Endothelial cell of umbilical vein (primary cell): ENCODE data around the gene HMCN1. TPM values are rescaled to one million over a fixed set of nuclear protein-coding genes. Genes with fewer than 3 reads are reported as not detected.
A peak's percentile ranks its signal among the peaks of the same experiment; 100 is the strongest.

Source experiments
- BruUV-seq: library from RNA; stranded (reverse); fragments of 400-500 nt; replicated peaks from 2 replicates; lab custom pipeline; 2021; lab: Mats Ljungman, UMichigan
- CTCF ChIA-PET: fragments of 300-600, 350-600 bp; sonication (Branson Sonifier 250); formaldehyde crosslinking; loops from one replicate; lab custom pipeline; 2021; ENCODE audit warnings: antibody characterized with exemption, inconsistent platforms; lab: Charles Lee
- POLR2A ChIA-PET: fragments of 300-600, 350-600 bp; sonication (Branson Sonifier 250); formaldehyde crosslinking; loops from one replicate; lab custom pipeline; 2021; ENCODE audit warnings: antibody characterized with exemption, inconsistent platforms; lab: Charles Lee
- DNase-seq: peaks from one replicate; pipeline ENCODE4 v3.0.0-alpha.2; 2011; ENCODE audit warnings: low read depth, low spot score
- FAIRE-seq: peaks from 2 replicates; lab custom pipeline; 2011; peaks lifted over from hg19 to GRCh38; lab: Jason Lieb, UNC
- H2AFZ ChIP-seq: 2 replicates; pipeline ENCODE4 v1.6.0; 2012; ENCODE audit warnings: low read depth, low read length, control low read depth, inconsistent platforms
- H3K27ac ChIP-seq: 2 replicates; pipeline ENCODE4 v1.5.1; 2011; ENCODE audit warnings: low read depth, mild to moderate bottlenecking, control low read depth, low read length, moderate library complexity; ENCODE audit not compliant: insufficient read depth
- H3K27me3 ChIP-seq, 2 experiments: 2 replicates each; pipeline versions ENCODE4 v1.6.0 to v1.6.1; 2011; ENCODE audit warnings: low read length in 2 of 2, mixed read lengths in 1 of 2; ENCODE audit not compliant: control insufficient read depth in 2 of 2, insufficient read depth in 2 of 2
- H3K36me3 ChIP-seq, 2 experiments: 2 replicates in 1 of 2; 3 replicates in 1 of 2; pipeline ENCODE4 v1.5.1; 2011; ENCODE audit warnings: low read length in 2 of 2, mild to moderate bottlenecking in 1 of 2, moderate library complexity in 1 of 2; ENCODE audit not compliant: control insufficient read depth in 2 of 2, insufficient read depth in 2 of 2; ENCODE audit errors: extremely low read depth in 1 of 2
- H3K4me1 ChIP-seq: 3 replicates; pipeline ENCODE4 v1.5.1; 2011; ENCODE audit warnings: mild to moderate bottlenecking, low read length; ENCODE audit not compliant: control insufficient read depth, insufficient read depth; ENCODE audit errors: extremely low read depth
- H3K4me2 ChIP-seq: 2 replicates; pipeline ENCODE4 v1.6.1; 2011; ENCODE audit warnings: low read length, control low read depth, mixed read lengths; ENCODE audit not compliant: insufficient read depth
- H3K4me3 ChIP-seq, 3 experiments: fragments of 200-600 bp in 1 of 3; sonication (generic), shearing (Covaris generic) in 1 of 3; replicated peaks in 1 of 3; 2 replicates each; pipeline ENCODE4 v1.5.1; 2011 to 2016; ENCODE audit warnings: control low read depth in 3 of 3, low read length in 3 of 3, mild to moderate bottlenecking in 2 of 3, inconsistent platforms in 1 of 3, low read depth in 1 of 3, moderate library complexity in 1 of 3; ENCODE audit not compliant: insufficient read depth in 1 of 3
- H3K79me2 ChIP-seq: 2 replicates; pipeline ENCODE4 v1.6.0; 2012; ENCODE audit warnings: low read length, inconsistent platforms; ENCODE audit not compliant: control insufficient read depth, insufficient read depth
- H3K9ac ChIP-seq: replicated peaks from 2 replicates; pipeline ENCODE3; 2011; ENCODE audit warnings: low read length, control low read depth; ENCODE audit not compliant: insufficient read depth; ENCODE audit errors: extremely low read depth
- H3K9me1 ChIP-seq: replicated peaks from 3 replicates; pipeline ENCODE4 v1.6.0; 2011; ENCODE audit warnings: mild to moderate bottlenecking, low read length; ENCODE audit not compliant: control insufficient read depth, insufficient read depth; ENCODE audit errors: extremely low read depth
- H3K9me3 ChIP-seq: replicated peaks from 2 replicates; pipeline ENCODE4 v1.5.1; 2012; ENCODE audit warnings: low read length, inconsistent platforms; ENCODE audit not compliant: control insufficient read depth, insufficient read depth
- H4K20me1 ChIP-seq: replicated peaks from 2 replicates; pipeline ENCODE3; 2011; ENCODE audit warnings: mild to moderate bottlenecking, low read length; ENCODE audit not compliant: control insufficient read depth, insufficient read depth; ENCODE audit errors: extremely low read depth
- EZH2 ChIP-seq: IDR thresholded peaks from 2 replicates; pipeline ENCODE4 v1.6.1; 2012; ENCODE audit warnings: borderline replicate concordance, low read depth, mild to moderate bottlenecking, moderate library complexity, low read length, inconsistent platforms; ENCODE audit not compliant: severe bottlenecking
- FOS ChIP-seq: IDR thresholded peaks from 2 replicates; pipeline ENCODE4 v1.6.1; 2011; ENCODE audit warnings: mild to moderate bottlenecking, low read length, moderate library complexity, borderline replicate concordance; ENCODE audit not compliant: insufficient read depth
- GATA2 ChIP-seq: IDR thresholded peaks from 2 replicates; pipeline ENCODE4 v1.7.0; 2011; ENCODE audit warnings: low read depth, mild to moderate bottlenecking, moderate library complexity, mixed read lengths, low read length; ENCODE audit not compliant: insufficient read length, insufficient read depth
- JUN ChIP-seq: IDR thresholded peaks from 2 replicates; pipeline ENCODE4 v1.6.1; 2011; ENCODE audit warnings: borderline replicate concordance, low read depth; ENCODE audit not compliant: insufficient read length, insufficient read depth
- MYC ChIP-seq: IDR thresholded peaks from one replicate; pipeline ENCODE4 v1.6.1; 2011; ENCODE audit warnings: mild to moderate bottlenecking, low read depth, low read length
- POLR2A ChIP-seq: IDR thresholded peaks from 2 replicates; pipeline ENCODE4 v1.6.1; 2012; ENCODE audit warnings: low read depth, mild to moderate bottlenecking, control low read depth, low read length
- POLR2AphosphoS5 ChIP-seq: IDR thresholded peaks from 2 replicates; pipeline ENCODE4 v1.6.1; 2012; ENCODE audit warnings: low read depth, mild to moderate bottlenecking, control low read depth, low read length, moderate library complexity; ENCODE audit not compliant: insufficient read depth
- dilution Hi-C: fragments of 300-500 bp; cut with MboI; formaldehyde crosslinking; loops from one replicate; pipeline ENCODE4 v1.15.0; 2019; ENCODE audit warnings: low sequenced_read_pairs; ENCODE audit not compliant: extremely low pct_ligation_motif_present
- intact Hi-C: fragments of 100-400 bp; cut with micrococcal nuclease; formaldehyde crosslinking; loops from one replicate; pipeline ENCODE4 v1.10.0; 2022
- polyA plus RNA-seq, 4 experiments: library from polyadenylated mRNA; depleted of rRNA in 3 of 4; stranded (reverse) in 3 of 4; unstranded in 1 of 4; fragments of >200 nt; gene quantifications; 2 replicates each; pipeline versions ENCODE4 v1.2.1 to v1.2.3, GENCODE V29; 2011 to 2012; ENCODE audit warnings: missing spikeins in 1 of 4
- total RNA-seq: library from RNA; stranded (reverse); gene quantifications from 2 replicates; pipeline ENCODE4 v1.2.3, GENCODE V29; 2021
- TF ChIP-seq, protein P1 (sequence below), 2 donors: IDR thresholded peaks; 1 replicate in 1 of 2; 2 replicates in 1 of 2; pipeline ENCODE4 v1.5.1; 2011; ENCODE audit warnings: low read length in 2 of 2, mild to moderate bottlenecking in 2 of 2, moderate library complexity in 2 of 2, control low read depth in 1 of 2, inconsistent platforms in 1 of 2, low read depth in 1 of 2; ENCODE audit not compliant: insufficient read depth in 1 of 2; ENCODE audit errors: extremely low read depth in 1 of 2
- TF ChIP-seq, protein P2 (sequence below): IDR thresholded peaks from 2 replicates; pipeline ENCODE4 v1.6.1; 2011; ENCODE audit not compliant: insufficient read depth, insufficient read length

Gene HMCN1
- total and polyA plus RNA-seq, 2 donors (not counting 3 experiments of a cell fraction or from before 2014, with no cell fraction given), result 10.3 to 16.0 TPM

DNA sequence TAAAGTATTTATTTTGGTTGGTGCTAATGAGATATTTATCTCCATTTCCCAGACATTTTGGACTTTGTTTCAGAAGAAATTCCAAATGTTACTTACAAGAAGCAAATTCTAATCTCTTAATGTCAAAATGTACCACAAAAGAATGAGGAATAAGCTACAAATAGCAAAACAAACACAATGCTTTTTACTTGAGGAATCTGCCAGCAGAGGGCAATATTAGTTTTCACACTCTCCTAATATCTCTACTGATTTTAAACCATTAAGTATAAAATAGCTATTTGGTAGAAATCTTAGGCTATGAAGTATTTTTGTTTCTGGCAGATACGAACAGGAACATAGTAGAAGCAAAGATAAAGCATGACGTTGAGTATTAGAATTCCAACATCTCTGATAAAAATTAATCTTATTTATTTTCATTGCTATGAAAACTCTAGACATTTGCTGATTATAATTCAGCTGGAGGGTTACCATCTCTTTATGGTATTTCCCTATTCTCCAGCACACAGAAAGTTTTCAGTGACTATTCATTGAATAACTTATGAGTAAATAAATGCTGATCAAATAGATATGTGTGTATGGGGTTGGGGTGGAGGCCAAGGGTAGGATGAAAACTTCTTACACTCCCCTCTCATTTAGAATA is 13.4 kb upstream of the HMCN1 start:
- Histone ChIP-seq H4K20me1 (no peaks in the 10 kb centered on the region), H3K4me3 (no peak overlapping the region), H3K79me2 (no peaks in the 10 kb centered on the region), H3K9me3 (no peaks in the 10 kb centered on the region), H3K9me1 (no peaks in the 10 kb centered on the region), H3K36me3 (no peaks in the 10 kb centered on the region), H3K27ac (no peak overlapping the region), H3K9ac (no peak overlapping the region), H2AFZ (no peak overlapping the region), H3K4me1 (peaks cover 3% of the 10 kb centered on the region), H3K4me2 (no peak overlapping the region), H3K27me3 (no peaks in the 10 kb centered on the region)
- POLR2A ChIA-PET, result interaction anchor here (1.0 kb wide), 1 partner anchor 494 kb away, joined by 3 read pairs; no protein-coding TSS in a partner anchor
- CTCF ChIA-PET, result interaction anchor here (0.6 to 5.0 kb wide), 93 partner anchors 8 to 915 kb away, joined by 3 to 133 read pairs (median 4); partner anchors contain the start of genes HMCN1 and PRG4
- intact Hi-C loops (loop anchor here (1.0 to 2.0 kb wide), 4 partner anchors 92 to 492 kb away; no protein-coding TSS in a partner anchor), dilution Hi-C loops (no loop called here)
- FAIRE-seq, result no peak
- peak; percentile 76 for DNase-seq
- no TSS peak for BruUV-seq
- TF ChIP-seq GATA2, result no peak
- TF ChIP-seq, protein P1, sequence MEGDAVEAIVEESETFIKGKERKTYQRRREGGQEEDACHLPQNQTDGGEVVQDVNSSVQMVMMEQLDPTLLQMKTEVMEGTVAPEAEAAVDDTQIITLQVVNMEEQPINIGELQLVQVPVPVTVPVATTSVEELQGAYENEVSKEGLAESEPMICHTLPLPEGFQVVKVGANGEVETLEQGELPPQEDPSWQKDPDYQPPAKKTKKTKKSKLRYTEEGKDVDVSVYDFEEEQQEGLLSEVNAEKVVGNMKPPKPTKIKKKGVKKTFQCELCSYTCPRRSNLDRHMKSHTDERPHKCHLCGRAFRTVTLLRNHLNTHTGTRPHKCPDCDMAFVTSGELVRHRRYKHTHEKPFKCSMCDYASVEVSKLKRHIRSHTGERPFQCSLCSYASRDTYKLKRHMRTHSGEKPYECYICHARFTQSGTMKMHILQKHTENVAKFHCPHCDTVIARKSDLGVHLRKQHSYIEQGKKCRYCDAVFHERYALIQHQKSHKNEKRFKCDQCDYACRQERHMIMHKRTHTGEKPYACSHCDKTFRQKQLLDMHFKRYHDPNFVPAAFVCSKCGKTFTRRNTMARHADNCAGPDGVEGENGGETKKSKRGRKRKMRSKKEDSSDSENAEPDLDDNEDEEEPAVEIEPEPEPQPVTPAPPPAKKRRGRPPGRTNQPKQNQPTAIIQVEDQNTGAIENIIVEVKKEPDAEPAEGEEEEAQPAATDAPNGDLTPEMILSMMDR (IDR thresholded peaks at IDR 0.05; ENCODE audit: extremely low read depth in 1 of 2, insufficient read depth in 1 of 2, low read depth in 1 of 2, low read length in 2 of 2), result peak; percentile 31 to 32

DNA sequence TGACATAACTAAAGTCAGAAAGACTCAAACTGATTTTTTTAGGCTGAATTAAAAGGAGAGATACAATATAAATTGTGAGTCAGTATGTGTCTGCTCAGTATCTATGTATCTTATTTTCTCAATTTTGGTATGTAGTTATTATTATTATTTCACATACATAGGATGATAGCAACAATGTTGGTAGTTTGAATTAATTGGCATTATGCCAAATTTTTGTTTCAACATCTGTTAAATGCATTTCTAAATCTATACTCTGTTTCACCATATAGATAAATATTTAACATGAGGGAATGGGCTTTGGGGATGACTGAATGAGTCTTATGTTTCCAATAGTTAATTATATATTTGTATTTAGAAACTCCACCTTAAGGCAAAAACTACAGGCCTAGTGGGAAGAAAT is 12.6 kb upstream of the HMCN1 start:
- no peaks in the 10 kb centered on the region for H3K79me2 ChIP-seq
- no peak overlapping the region for H3K9ac ChIP-seq
- DNase-seq, result no peak
- H3K4me3 ChIP-seq, result no peak overlapping the region
- TF ChIP-seq EZH2 (no peak), MYC (no peak), POLR2A (no peak), POLR2AphosphoS5 (no peak), FOS (no peak), GATA2 (no peak), JUN (no peak)
- TF ChIP-seq, protein P1 (IDR thresholded peaks at IDR 0.05; ENCODE audit: extremely low read depth in 1 of 2, insufficient read depth in 1 of 2, low read depth in 1 of 2, low read length in 2 of 2), result no peak
- TF ChIP-seq, protein P2, sequence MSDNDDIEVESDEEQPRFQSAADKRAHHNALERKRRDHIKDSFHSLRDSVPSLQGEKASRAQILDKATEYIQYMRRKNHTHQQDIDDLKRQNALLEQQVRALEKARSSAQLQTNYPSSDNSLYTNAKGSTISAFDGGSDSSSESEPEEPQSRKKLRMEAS, result no peak
- FAIRE-seq, result no peak
- H3K36me3 ChIP-seq, result no peaks in the 10 kb centered on the region
- H3K4me1 ChIP-seq, result peaks cover 3% of the 10 kb centered on the region
- intact Hi-C loops (loop anchor here (2.0 kb wide), 1 partner anchor 91 kb away; no protein-coding TSS in a partner anchor), dilution Hi-C loops (no loop called here)
- H3K27me3 ChIP-seq, result no peaks in the 10 kb centered on the region
- H3K9me1 ChIP-seq, result no peaks in the 10 kb centered on the region
- ChIA-PET POLR2A (no interaction called here), CTCF (interaction anchor here (0.7 to 5.0 kb wide), 37 partner anchors 9 to 916 kb away, joined by 3 to 133 read pairs (median 6); partner anchors contain the start of gene HMCN1)
- H4K20me1 ChIP-seq, result no peaks in the 10 kb centered on the region
- H3K27ac ChIP-seq, result no peak overlapping the region
- H3K4me2 ChIP-seq, result no peak overlapping the region
- BruUV-seq, result no TSS peak
- no peaks in the 10 kb centered on the region for H3K9me3 ChIP-seq
- H2AFZ ChIP-seq, result no peak overlapping the region
